ENCODE results near the gene WDR70. TPM values are rescaled to one million over a fixed set of nuclear protein-coding genes. Genes with fewer than 3 reads are reported as not detected.

The WDR70 gene
- total RNA-seq, 2 experiments from 2014 or later: 24.5 to 34.6 TPM

DNA sequence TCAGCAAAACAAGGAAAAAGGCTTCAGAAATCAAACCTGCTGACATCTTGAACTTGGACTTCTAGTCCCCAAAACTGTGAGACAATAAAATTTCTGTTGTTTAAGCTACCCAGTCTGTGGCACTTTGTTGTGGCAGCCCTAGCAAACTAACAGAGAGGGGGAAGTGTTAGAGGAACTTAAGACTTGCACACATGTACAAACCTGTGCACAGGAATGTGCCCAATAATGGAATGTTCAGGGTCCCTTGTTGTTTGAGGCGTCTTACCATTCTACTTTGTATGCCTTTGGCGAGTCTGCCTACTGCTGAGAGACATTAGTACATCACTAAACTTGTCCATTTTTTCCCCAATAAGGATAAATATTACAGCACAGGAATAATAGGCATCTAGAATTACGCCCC is 160.3 kb downstream of the WDR70 start:
- Histone ChIP-seq H3K4me3 (ENCODE audit: low read length) (no peak overlapping the region), H3K36me3 (ENCODE audit: insufficient read depth, low read length) (no peaks in the 10 kb centered on the region), H3K9me3 (ENCODE audit: control insufficient read depth in 1 of 2, insufficient read depth in 1 of 2, low read length in 2 of 2) (no peaks in the 10 kb centered on the region), H3K4me1 (ENCODE audit: insufficient read depth, low read length) (no peaks in the 10 kb centered on the region), H3K27me3 (ENCODE audit: control insufficient read depth in 1 of 2, insufficient read depth in 2 of 2, low read length in 2 of 2) (no peaks in the 10 kb centered on the region), H3K27ac (ENCODE audit: low read depth in 1 of 2, low read length in 2 of 2) (no peak overlapping the region)
- intact Hi-C loops (cut with DNase I, micrococcal nuclease): no loop called here
- POLR2A ChIA-PET: no interaction called here
- Mint-ChIP-seq H3K27me3 (no peaks in the 10 kb centered on the region), H3K36me3 (ENCODE audit: low read depth) (peaks cover 53% of the 10 kb centered on the region), H3K4me1 (ENCODE audit: low read depth) (no peaks in the 10 kb centered on the region), H3K4me3 (no peak overlapping the region), H3K9me3 (no peaks in the 10 kb centered on the region), H3K27ac (no peak overlapping the region)
- CTCF ChIA-PET: no interaction called here
- TF ChIP-seq CTCF (IDR thresholded peaks at IDR 0.05): no peak
- DNase-seq (no peak), ATAC-seq (ENCODE audit: poor library complexity) (no peak)

DNA sequence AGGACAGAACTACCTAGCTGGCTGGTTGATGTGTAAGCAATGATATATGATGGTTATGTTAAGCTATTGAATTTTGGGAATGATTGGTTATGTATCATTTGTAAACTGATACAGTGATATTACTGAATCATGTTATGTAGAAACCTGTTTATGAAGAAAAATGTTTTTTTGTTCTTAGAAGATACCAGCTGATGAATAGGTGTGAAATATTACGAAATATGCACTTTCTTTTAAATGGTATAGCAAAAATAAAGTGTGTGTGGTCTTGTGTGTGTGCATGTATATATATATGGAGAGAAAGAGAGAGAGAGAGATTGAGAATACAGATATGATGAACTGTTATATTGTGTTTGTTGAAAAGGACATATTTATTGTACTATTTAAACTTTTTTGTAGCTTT is 164.1 kb downstream of the WDR70 start:
- Mint-ChIP-seq H3K27me3 (no peaks in the 10 kb centered on the region), H3K36me3 (ENCODE audit: low read depth) (peaks cover 39% of the 10 kb centered on the region), H3K4me3 (no peak overlapping the region), H3K27ac (no peak overlapping the region), H3K4me1 (ENCODE audit: low read depth) (no peaks in the 10 kb centered on the region), H3K9me3 (no peaks in the 10 kb centered on the region)
- H3K27ac ChIP-seq (ENCODE audit: low read depth in 1 of 2, low read length in 2 of 2): no peak overlapping the region
- no peaks in the 10 kb centered on the region for H3K27me3 ChIP-seq (ENCODE audit: control insufficient read depth in 1 of 2, insufficient read depth in 2 of 2, low read length in 2 of 2)
- no peaks in the 10 kb centered on the region for H3K36me3 ChIP-seq (ENCODE audit: insufficient read depth, low read length)
- intact Hi-C loops (cut with DNase I, micrococcal nuclease): no loop called here
- CTCF ChIA-PET: no interaction called here
- no peaks in the 10 kb centered on the region for H3K4me1 ChIP-seq (ENCODE audit: insufficient read depth, low read length)
- DNase-seq (no peak), ATAC-seq (ENCODE audit: poor library complexity) (no peak)
- no peak for TF ChIP-seq CTCF (IDR thresholded peaks at IDR 0.05)
- H3K4me3 ChIP-seq (ENCODE audit: low read length): no peak overlapping the region
- no peaks in the 10 kb centered on the region for H3K9me3 ChIP-seq (ENCODE audit: control insufficient read depth in 1 of 2, insufficient read depth in 1 of 2, low read length in 2 of 2)
- POLR2A ChIA-PET: no interaction called here

- H3K27me3 ChIP-seq (ENCODE audit: control insufficient read depth in 1 of 2, insufficient read depth in 2 of 2, low read length in 2 of 2): no peaks in the 10 kb centered on the region
- Mint-ChIP-seq H3K27ac (no peak overlapping the region), H3K4me3 (no peak overlapping the region), H3K36me3 (ENCODE audit: low read depth) (peaks cover 27% of the 10 kb centered on the region), H3K4me1 (ENCODE audit: low read depth) (peaks cover 34% of the 10 kb centered on the region), H3K9me3 (peaks cover 1% of the 10 kb centered on the region), H3K27me3 (no peaks in the 10 kb centered on the region)
- TF ChIP-seq CTCF (IDR thresholded peaks at IDR 0.05): no peak
- H3K9me3 ChIP-seq (ENCODE audit: control insufficient read depth in 1 of 2, insufficient read depth in 1 of 2, low read length in 2 of 2): no peaks in the 10 kb centered on the region
- ATAC-seq (ENCODE audit: poor library complexity) (no peak), DNase-seq (no peak)
- no peaks in the 10 kb centered on the region for H3K36me3 ChIP-seq (ENCODE audit: insufficient read depth, low read length)
- no peak overlapping the region for H3K27ac ChIP-seq (ENCODE audit: low read depth in 1 of 2, low read length in 2 of 2)
- ChIA-PET CTCF (no interaction called here), POLR2A (no interaction called here)
- H3K4me3 ChIP-seq (ENCODE audit: low read length): no peak overlapping the region
- intact Hi-C loops (cut with DNase I, micrococcal nuclease): no loop called here
- H3K4me1 ChIP-seq (ENCODE audit: insufficient read depth, low read length): no peaks in the 10 kb centered on the region
Observed at GRCh38 chr5:37549411-37549810, 170.3 kb downstream of the WDR70 start.
